HepG2 (cell line): Measurements from ENCODE around the gene TPSD1. TPM values are rescaled to one million over a fixed set of nuclear protein-coding genes. Genes with fewer than 3 reads are reported as not detected.

ENCODE experiments used
- ATAC-seq: fragments of 200-7000 bp; cut with Tn5 transposase; 3 replicates; pipeline ENCODE4 v1.9.1; 2020; ENCODE audit warnings: mild to moderate bottlenecking, moderate library complexity
- BruUV-seq: library from RNA; stranded (reverse); fragments of 400-500 nt; replicated peaks from 2 replicates; lab custom pipeline; 2021; lab: Mats Ljungman, UMichigan
- CTCF ChIA-PET: fragments of 300-600 bp; formaldehyde crosslinking; extraction: SDS; loops from one replicate; lab custom pipeline; 2021; ENCODE audit warnings: low total read pairs, inconsistent platforms, low intra/inter-chr PET ratio; lab: Yijun Ruan, JAX
- POLR2A ChIA-PET: fragments of 350-600 bp; sonication (Branson Sonifier 250); formaldehyde crosslinking; loops from one replicate; lab custom pipeline; 2020; ENCODE audit warnings: antibody characterized with exemption, inconsistent platforms; lab: Yijun Ruan, JAX
- DNase-seq: peaks from one replicate; pipeline ENCODE4 v3.0.0-alpha.2; 2015; ENCODE audit warnings: low spot score
- FAIRE-seq: peaks from 3 replicates; lab custom pipeline; 2011; peaks lifted over from hg19 to GRCh38; lab: Jason Lieb, UNC
- H2AFZ ChIP-seq: one replicate; pipeline ENCODE4 v1.6.1; 2011; ENCODE audit warnings: low read length, inconsistent platforms
- H3K27ac ChIP-seq: fragments of 300-600 bp; 3 replicates; pipeline ENCODE4 v1.8.0; 2011; ENCODE audit warnings: mixed run types, mild to moderate bottlenecking, mixed read lengths, low read length, inconsistent platforms; ENCODE audit not compliant: insufficient read depth; ENCODE audit errors: extremely low read length
- H3K27me3 ChIP-seq, 2 experiments: fragments of 200-600 bp in 1 of 2; 2 replicates in 1 of 2; 3 replicates in 1 of 2; pipeline versions ENCODE4 v1.6.0 to v1.8.0; 2011; ENCODE audit warnings: low read length in 2 of 2, mild to moderate bottlenecking in 2 of 2, moderate library complexity in 2 of 2, inconsistent platforms in 1 of 2; ENCODE audit not compliant: insufficient read depth in 2 of 2, control insufficient read depth in 1 of 2
- H3K36me3 ChIP-seq, 2 experiments: fragments of 200-600 bp in 1 of 2; replicated peaks in 1 of 2; 2 replicates in 1 of 2; 3 replicates in 1 of 2; pipeline versions ENCODE4 v1.5.1 to v1.8.0; 2011; ENCODE audit warnings: low read length in 2 of 2, inconsistent platforms in 1 of 2; ENCODE audit not compliant: insufficient read depth in 2 of 2, control insufficient read depth in 1 of 2
- H3K4me1 ChIP-seq: 2 replicates; pipeline ENCODE4 v1.5.1; 2012; ENCODE audit warnings: low read length, inconsistent platforms; ENCODE audit not compliant: insufficient read depth
- H3K4me2 ChIP-seq: 2 replicates; pipeline ENCODE4 v1.6.0; 2011; ENCODE audit warnings: low read depth, low read length, inconsistent platforms
- H3K4me3 ChIP-seq, 3 experiments: fragments of 200-600 bp in 1 of 3; sonication (generic), shearing (Covaris generic) in 1 of 3; replicated peaks in 1 of 3; 2 replicates each; pipeline ENCODE4 v1.5.1; 2011 to 2016; ENCODE audit warnings: low read length in 3 of 3, inconsistent platforms in 2 of 3, low read depth in 2 of 3, mild to moderate bottlenecking in 2 of 3, control low read depth in 1 of 3, mixed read lengths in 1 of 3; ENCODE audit not compliant: insufficient read depth in 1 of 3
- H3K79me2 ChIP-seq: one replicate; pipeline ENCODE4 v1.6.1; 2011; ENCODE audit warnings: low read length, inconsistent platforms; ENCODE audit not compliant: insufficient read depth
- H3K9ac ChIP-seq: 2 replicates; pipeline ENCODE4 v1.6.0; 2011; ENCODE audit warnings: mild to moderate bottlenecking, low read depth, low read length, inconsistent platforms; ENCODE audit not compliant: insufficient read depth
- H3K9me3 ChIP-seq: 2 replicates; pipeline ENCODE4 v1.5.1; 2012; ENCODE audit warnings: mild to moderate bottlenecking, low read length
- H4K20me1 ChIP-seq: 2 replicates; pipeline ENCODE4 v1.6.0; 2011; ENCODE audit warnings: inconsistent platforms, mild to moderate bottlenecking, low read length, moderate library complexity; ENCODE audit not compliant: insufficient read depth
- HNF4A ChIP-seq: sonication (generic); formaldehyde crosslinking; IDR thresholded peaks from 2 replicates; pipeline ENCODE4 v1.4.0; 2020; ENCODE audit warnings: missing genetic modification reagents
- HNRNPL ChIP-seq: fragments of 200-400 bp; formaldehyde crosslinking; IDR thresholded peaks from 2 replicates; pipeline ENCODE4 v1.6.1; 2017; ENCODE audit warnings: mild to moderate bottlenecking, low read depth, low read length
- KDM2A ChIP-seq: sonication (generic); formaldehyde crosslinking; IDR thresholded peaks from 2 replicates; pipeline ENCODE4 v1.4.0; 2020; ENCODE audit warnings: low read depth, missing genetic modification reagents, borderline replicate concordance
- MXD1 ChIP-seq: sonication (generic); formaldehyde crosslinking; IDR thresholded peaks from 2 replicates; pipeline ENCODE4 v1.4.0; 2020; ENCODE audit warnings: mild to moderate bottlenecking, missing genetic modification reagents
- NFIC ChIP-seq: IDR thresholded peaks from 2 replicates; pipeline ENCODE4 v1.6.1; 2012; ENCODE audit warnings: mild to moderate bottlenecking, low read length, inconsistent platforms
- POLR2A ChIP-seq, 2 experiments: IDR thresholded peaks; 2 replicates each; pipeline ENCODE4 v1.6.1; 2011; ENCODE audit warnings: low read depth in 2 of 2, low read length in 2 of 2, mild to moderate bottlenecking in 1 of 2, moderate library complexity in 1 of 2; ENCODE audit not compliant: insufficient read depth in 1 of 2
- THRA ChIP-seq: sonication (generic); formaldehyde crosslinking; IDR thresholded peaks from 2 replicates; pipeline ENCODE4 v1.4.0; 2020; ENCODE audit warnings: missing genetic modification reagents, borderline replicate concordance
- ZNF800 ChIP-seq: sonication (generic); formaldehyde crosslinking; IDR thresholded peaks from 2 replicates; pipeline ENCODE4 v1.4.0; 2020; ENCODE audit warnings: missing genetic modification reagents
- WGBS: methylation state at CpG from one replicate; pipeline ENCODE4 v1.1.6; 2017; ENCODE audit warnings: low lambda C conversion rate; 5-methylcytosine and 5-hydroxymethylcytosine counted together
- in situ Hi-C: cut with HindIII; loops from 2 replicates; pipeline ENCODE4 v1.10.0; 2017; ENCODE audit warnings: low pct_unique_long_range_greater_than_20kb; ENCODE audit not compliant: extremely low pct_ligation_motif_present
- intact Hi-C: fragments of 100-400 bp; cut with micrococcal nuclease; formaldehyde crosslinking; loops from one replicate; pipeline ENCODE4 v1.10.0; 2022; ENCODE audit not compliant: unreplicated experiment
- polyA plus RNA-seq, 8 experiments: library from polyadenylated mRNA; depleted of rRNA in 3 of 8; stranded (reverse) in 7 of 8; unstranded in 1 of 8; fragments of >200 nt; fragmentation: Illumina TruSeq in 4 of 8; extraction: Trizol in 4 of 8; gene quantifications; 2 replicates each; pipeline versions ENCODE4 v1.2.1 to v1.2.3, GENCODE V29; 2011 to 2016; ENCODE audit warnings: low read depth in 4 of 8, missing spikeins in 1 of 8, mixed read lengths in 1 of 8; ENCODE audit not compliant: insufficient read depth in 1 of 8
- total RNA-seq, 5 experiments: library from RNA; depleted of rRNA; stranded (reverse); fragments of >200 nt; fragmentation: Illumina TruSeq; extraction: Trizol; gene quantifications; 2 replicates each; pipeline ENCODE4 v1.2.3, GENCODE V29; 2016; ENCODE audit warnings: low read depth in 1 of 5

TPSD1 gene
- total and polyA plus RNA-seq, 2 of the 13 experiments (the other 11 are each of a cell fraction or from before 2014, with no cell fraction given), result not detected

- no peak for FAIRE-seq
- no peaks in the 10 kb centered on the region for H3K79me2 ChIP-seq
- DNase-seq, result no peak
- H2AFZ ChIP-seq, result no peak within 1 kb of the TSS
- H3K4me3 ChIP-seq, result no peak within 1 kb of the TSS
- H3K36me3 ChIP-seq, result no peaks in the 10 kb centered on the region
- no CpG with 5 or more reads among the region's 10 CpGs for WGBS
- no peak within 1 kb of the TSS for H3K27ac ChIP-seq
- in situ Hi-C loops, result no loop called here
- TF ChIP-seq HNRNPL (0 out of 2 replicates have a peak, but pooled peaks have one; percentile 45), NFIC (no peak), KDM2A (CRISPR knock-in tag) (no peak), POLR2A (IDR thresholded peaks at IDR 0.05; ENCODE audit: insufficient read depth in 1 of 2, low read depth in 2 of 2, low read length in 2 of 2) (no peak), HNF4A (CRISPR knock-in tag) (peak; percentile 45), MXD1 (CRISPR knock-in tag) (no peak), ZNF800 (CRISPR knock-in tag) (no peak), THRA (no peak)
- peaks cover 10% of the 10 kb centered on the region for H3K4me1 ChIP-seq
- peaks cover 10 to 44% of the 10 kb centered on the region in 2 experiments; a peak in 4 of 5 replicates for H3K27me3 ChIP-seq
- peak; percentile 20; the same call in 2 of the 3 replicates for ATAC-seq
- intact Hi-C loops, result no loop called here
- no TSS peak for BruUV-seq
- no peak within 1 kb of the TSS for H3K9ac ChIP-seq
- ChIA-PET POLR2A (interaction anchor here (0.6 kb wide), 1 partner anchor 18 kb away, joined by 4 read pairs; no protein-coding TSS in a partner anchor), CTCF (no interaction called here)
- no peak within 1 kb of the TSS for H3K4me2 ChIP-seq
- no peaks in the 10 kb centered on the region for H3K9me3 ChIP-seq
- H4K20me1 ChIP-seq, result no peaks in the 10 kb centered on the region
These were observed 30.8 kb upstream of the TPSD1 start, which contains the start of gene TPSG1 for GRCh38 chr16:1225051-1225451. TSS of gene TPSG1 (minus strand) at chr16:1225268. CDS start at chr16:1225252, 16 bp downstream.
